ENCODE measurements around the gene SAT1. TPM values are rescaled to one million over a fixed set of nuclear protein-coding genes. Genes with fewer than 3 reads are reported as not detected.

The SAT1 gene
- total RNA-seq, 4 donors from 2014 or later = 183 to 212 (median 195) TPM

DNA sequence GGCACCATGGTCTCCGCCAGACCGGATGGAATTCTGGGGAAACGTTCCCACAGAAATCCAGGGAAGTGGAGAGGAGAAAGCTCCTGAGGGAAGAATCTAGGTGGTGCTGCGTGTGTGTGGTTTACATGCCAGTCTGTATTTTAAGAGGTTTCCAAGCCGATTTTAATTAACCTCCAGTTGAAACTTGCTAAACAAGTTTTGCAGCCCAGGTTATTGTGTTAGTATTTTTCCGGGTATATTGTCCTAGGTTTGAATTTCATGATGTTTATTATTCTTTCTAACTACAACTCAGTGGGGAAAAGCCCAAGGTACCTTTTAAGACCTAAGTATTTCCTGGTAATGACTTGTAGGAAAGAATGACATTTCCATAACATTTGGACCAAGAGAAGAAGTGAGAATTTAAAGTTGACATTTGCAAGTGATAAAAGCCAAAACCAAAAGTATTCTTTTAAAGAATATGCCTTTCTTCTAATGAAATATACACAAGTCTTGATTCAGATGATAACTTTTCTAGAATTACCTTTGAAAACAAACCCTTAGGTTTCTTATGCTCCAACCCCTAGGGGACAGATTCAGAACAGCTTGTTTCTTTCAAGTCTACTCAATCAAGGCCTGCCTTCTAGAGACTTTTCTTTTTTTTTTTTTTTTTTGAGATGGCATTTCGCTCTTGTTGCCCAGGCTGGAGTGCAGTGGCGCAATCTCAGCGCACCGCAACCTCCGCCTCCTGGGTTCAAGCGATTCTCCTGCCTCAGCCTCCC lies 14.6 kb downstream of the SAT1 start:
- intact Hi-C loops (cut with DNase I; ENCODE audit: low total_unique reads) = no loop called here
- H3K4me3 ChIP-seq (ENCODE audit: low read depth, poor library complexity, severe bottlenecking) = no peak overlapping the region
- TF ChIP-seq, protein P1, sequence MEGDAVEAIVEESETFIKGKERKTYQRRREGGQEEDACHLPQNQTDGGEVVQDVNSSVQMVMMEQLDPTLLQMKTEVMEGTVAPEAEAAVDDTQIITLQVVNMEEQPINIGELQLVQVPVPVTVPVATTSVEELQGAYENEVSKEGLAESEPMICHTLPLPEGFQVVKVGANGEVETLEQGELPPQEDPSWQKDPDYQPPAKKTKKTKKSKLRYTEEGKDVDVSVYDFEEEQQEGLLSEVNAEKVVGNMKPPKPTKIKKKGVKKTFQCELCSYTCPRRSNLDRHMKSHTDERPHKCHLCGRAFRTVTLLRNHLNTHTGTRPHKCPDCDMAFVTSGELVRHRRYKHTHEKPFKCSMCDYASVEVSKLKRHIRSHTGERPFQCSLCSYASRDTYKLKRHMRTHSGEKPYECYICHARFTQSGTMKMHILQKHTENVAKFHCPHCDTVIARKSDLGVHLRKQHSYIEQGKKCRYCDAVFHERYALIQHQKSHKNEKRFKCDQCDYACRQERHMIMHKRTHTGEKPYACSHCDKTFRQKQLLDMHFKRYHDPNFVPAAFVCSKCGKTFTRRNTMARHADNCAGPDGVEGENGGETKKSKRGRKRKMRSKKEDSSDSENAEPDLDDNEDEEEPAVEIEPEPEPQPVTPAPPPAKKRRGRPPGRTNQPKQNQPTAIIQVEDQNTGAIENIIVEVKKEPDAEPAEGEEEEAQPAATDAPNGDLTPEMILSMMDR (IDR thresholded peaks at IDR 0.05) = no peak
- TF ChIP-seq POLR2A (IDR thresholded peaks at IDR 0.05) = no peak
- DNase-seq (ENCODE audit: low spot score in 2 of 2) = no peak
- 31 to 59% methylated on average over 10 to 12 of the region's 12 CpGs for WGBS, 2 donors

DNA sequence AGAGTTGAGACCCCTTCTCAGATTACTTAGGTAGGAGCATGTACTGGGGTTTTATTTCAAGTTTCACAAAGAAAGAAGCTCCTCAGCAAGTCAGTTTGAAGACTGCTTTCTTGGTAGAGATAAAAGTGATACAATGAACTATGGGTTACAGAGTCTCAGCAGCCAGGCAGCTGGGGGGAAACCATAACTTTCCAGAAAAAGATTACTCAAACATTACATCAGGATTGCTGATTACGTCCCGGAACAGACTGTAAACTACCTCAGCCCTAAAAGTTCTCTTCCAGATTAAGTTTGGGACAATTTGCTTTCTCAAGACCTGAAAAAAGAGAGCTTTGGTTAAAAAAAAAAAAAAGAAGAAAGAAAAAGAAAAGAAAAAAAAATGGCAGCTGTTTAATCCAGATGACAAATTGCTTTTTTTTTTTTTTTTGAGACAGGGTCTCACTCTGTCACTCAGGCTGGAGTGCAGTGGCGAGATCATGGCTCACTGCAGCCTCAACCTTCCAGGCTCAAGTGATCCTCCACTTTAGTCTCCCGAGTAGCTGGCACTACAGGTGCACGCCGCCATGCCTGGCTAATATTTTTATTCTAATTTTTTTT lies 16.6 kb downstream of the SAT1 start:
- no peak for TF ChIP-seq POLR2A (IDR thresholded peaks at IDR 0.05)
- TF ChIP-seq, protein P1 (IDR thresholded peaks at IDR 0.05) = no peak
- no peak for DNase-seq (ENCODE audit: low spot score in 2 of 2)
- 63 to 77% methylated on average over 6 of the region's 6 CpGs for WGBS, 2 donors
- no peak overlapping the region for H3K4me3 ChIP-seq (ENCODE audit: low read depth, poor library complexity, severe bottlenecking)
- intact Hi-C loops (cut with DNase I; ENCODE audit: low total_unique reads) = no loop called here

DNA sequence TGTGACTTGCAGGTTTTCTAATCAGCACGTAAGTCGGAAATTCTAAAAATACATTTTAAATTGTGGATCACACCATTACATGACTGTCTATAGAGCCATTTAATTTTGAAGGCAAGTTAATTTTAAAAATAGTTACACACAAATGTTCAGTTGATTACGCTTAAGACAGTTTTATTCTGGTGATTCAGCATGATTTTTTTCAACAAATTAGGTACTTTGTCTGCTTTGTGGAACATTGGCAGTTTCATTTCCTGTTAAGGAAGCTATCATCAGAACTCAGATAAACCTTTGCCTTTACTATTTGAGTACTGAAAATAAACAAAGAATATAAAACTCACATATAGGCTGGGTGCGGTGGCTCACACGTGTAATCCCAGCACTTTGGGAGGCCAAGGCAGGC lies 19.5 kb downstream of the SAT1 start:
- TF ChIP-seq, protein P1 (IDR thresholded peaks at IDR 0.05) = no peak
- TF ChIP-seq POLR2A (IDR thresholded peaks at IDR 0.05) = no peak
- 81% methylated on average over 5 of the region's 5 CpGs for WGBS, 2 donors
- DNase-seq (ENCODE audit: low spot score in 2 of 2) = no peak
- intact Hi-C loops (cut with DNase I; ENCODE audit: low total_unique reads) = no loop called here
- H3K4me3 ChIP-seq (ENCODE audit: low read depth, poor library complexity, severe bottlenecking) = no peak overlapping the region

DNA sequence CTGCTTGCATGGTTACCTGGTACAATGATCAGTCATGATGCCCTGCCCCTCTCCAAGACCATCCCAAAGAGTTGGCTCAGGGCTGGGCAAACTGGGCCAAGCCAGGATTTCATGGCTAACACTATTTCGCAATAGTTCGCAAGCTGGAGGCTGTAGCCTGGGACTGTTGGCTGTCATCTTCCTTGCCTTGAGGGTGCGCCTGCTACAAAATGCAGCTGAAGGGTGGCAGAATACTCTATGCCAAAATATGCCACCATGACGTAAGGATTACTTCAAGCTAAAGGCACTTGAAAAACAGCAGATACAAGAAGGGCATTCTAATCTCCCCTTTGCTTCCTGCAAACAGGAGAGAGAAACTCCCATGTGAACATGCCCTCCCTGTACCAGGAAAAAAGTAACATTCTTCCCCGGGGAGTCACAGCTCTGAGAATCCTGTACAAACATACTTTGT lies 21.0 kb downstream of the SAT1 start:
- whole genome bisulfite sequencing, 2 donors = 44 to 64% methylated on average over 4 to 5 of the region's 5 CpGs
- no peak overlapping the region for H3K4me3 ChIP-seq (ENCODE audit: low read depth, poor library complexity, severe bottlenecking)
- no peak for DNase-seq (ENCODE audit: low spot score in 2 of 2)
- TF ChIP-seq POLR2A (IDR thresholded peaks at IDR 0.05) = no peak
- TF ChIP-seq, protein P1 (IDR thresholded peaks at IDR 0.05) = no peak
- intact Hi-C loops (cut with DNase I; ENCODE audit: low total_unique reads) = no loop called here

DNA sequence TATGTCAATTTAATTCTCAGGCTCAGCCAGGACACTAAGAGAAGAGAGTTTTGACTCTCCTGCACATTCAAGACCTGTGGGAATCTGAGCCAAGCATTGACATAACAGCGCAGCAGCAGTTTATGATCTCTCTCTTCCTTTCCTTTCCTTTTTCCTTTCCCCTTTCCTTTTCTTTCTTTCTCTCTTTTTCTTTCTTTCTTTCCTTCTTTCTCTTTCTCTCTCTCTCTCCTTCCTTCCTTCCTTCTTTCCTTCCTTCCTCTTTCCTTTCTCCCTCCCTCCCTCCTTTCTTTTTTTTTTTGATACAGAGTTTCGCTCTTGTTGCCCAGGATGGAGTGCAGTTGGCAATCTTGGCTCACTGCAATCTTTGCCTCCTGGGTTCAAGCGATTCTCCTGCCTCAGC lies 21.6 kb downstream of the SAT1 start:
- TF ChIP-seq, protein P1 (IDR thresholded peaks at IDR 0.05) = no peak
- TF ChIP-seq POLR2A (IDR thresholded peaks at IDR 0.05) = no peak
- WGBS, 2 donors = 67 to 80% methylated on average over 3 of the region's 3 CpGs
- no peak for DNase-seq (ENCODE audit: low spot score in 2 of 2)
- intact Hi-C loops (cut with DNase I; ENCODE audit: low total_unique reads) = no loop called here
- H3K4me3 ChIP-seq (ENCODE audit: low read depth, poor library complexity, severe bottlenecking) = no peak overlapping the region
